Endodermal cell (in vitro differentiated cells): ENCODE measurements around the gene LHX3. TPM values are rescaled to one million over a fixed set of nuclear protein-coding genes. Genes with fewer than 3 reads are reported as not detected.

Experiments used
- DNase-seq: peaks from one replicate; pipeline ENCODE4 v3.0.0-alpha.2; 2017
- H3K27ac ChIP-seq: 2 replicates; pipeline ENCODE4 v1.5.1; 2013; ENCODE audit warnings: mild to moderate bottlenecking, low read depth, low read length, moderate library complexity
- H3K27me3 ChIP-seq: 2 replicates; pipeline ENCODE4 v1.6.1; 2013; ENCODE audit warnings: mild to moderate bottlenecking, low read length, moderate library complexity; ENCODE audit not compliant: insufficient read depth, control insufficient read depth, poor library complexity, severe bottlenecking
- H3K36me3 ChIP-seq: 2 replicates; pipeline ENCODE4 v1.7.0; 2013; ENCODE audit warnings: mild to moderate bottlenecking, low read length, moderate library complexity; ENCODE audit not compliant: control insufficient read depth, insufficient read depth
- H3K4me1 ChIP-seq: one replicate; pipeline ENCODE4 v1.7.0; 2013; ENCODE audit warnings: low read length; ENCODE audit not compliant: control insufficient read depth, insufficient read depth
- H3K4me3 ChIP-seq: 2 replicates; pipeline ENCODE4 v1.5.1; 2013; ENCODE audit warnings: mild to moderate bottlenecking, low read length, moderate library complexity
- H3K9ac ChIP-seq: 2 replicates; pipeline ENCODE4 v1.6.1; 2013; ENCODE audit warnings: mild to moderate bottlenecking, low read length, moderate library complexity; ENCODE audit not compliant: poor library complexity, severe bottlenecking; ENCODE audit errors: extremely low read depth
- H3K9me3 ChIP-seq: 2 replicates; pipeline ENCODE4 v1.6.1; 2013; ENCODE audit warnings: mild to moderate bottlenecking, low read length, moderate library complexity; ENCODE audit not compliant: control insufficient read depth
- H3K27ac Mint-ChIP-seq: 2 replicates; pipeline ENCODE4 v1.8.0; 2020; ENCODE audit warnings: mixed read lengths
- H3K27me3 Mint-ChIP-seq: 2 replicates; pipeline ENCODE4 v1.8.0; 2021; ENCODE audit warnings: mild to moderate bottlenecking, mixed read lengths; ENCODE audit not compliant: insufficient read depth
- H3K36me3 Mint-ChIP-seq: 2 replicates; pipeline ENCODE4 v1.8.0; 2020; ENCODE audit warnings: low read depth, mixed read lengths
- H3K4me1 Mint-ChIP-seq: 2 replicates; pipeline ENCODE4 v1.8.0; 2020; ENCODE audit warnings: mixed read lengths
- H3K4me3 Mint-ChIP-seq: 2 replicates; pipeline ENCODE4 v1.8.0; 2020; ENCODE audit warnings: mild to moderate bottlenecking, moderate library complexity, mixed read lengths
- H3K9me3 Mint-ChIP-seq: 2 replicates; pipeline ENCODE4 v1.8.0; 2020; ENCODE audit warnings: mild to moderate bottlenecking, mixed read lengths
- CTCF ChIP-seq: fragments of 200-600 bp; sonication (generic); conservative IDR thresholded peaks from 2 replicates; pipeline ENCODE4 v1.5.0; 2021; ENCODE audit warnings: antibody characterized with exemption, mild to moderate bottlenecking
- WGBS, 2 experiments: methylation state at CpG; one replicate each; pipeline versions ENCODE4 v1.1.5 to v1.1.7; 2013; ENCODE audit warnings: missing lambda C conversion rate in 2 of 2, mixed read lengths in 1 of 2; ENCODE audit not compliant: insufficient coverage in 1 of 2, insufficient read length in 1 of 2; 5-methylcytosine and 5-hydroxymethylcytosine counted together
- total RNA-seq, 2 donors: library from RNA; stranded (reverse); fragmentation: NEBNext Ultra II Directional in 1 of 2; extraction: Animal tissue kit (Norgen Biotek cat#: 25700) in 1 of 2; gene quantifications; 2 replicates in 1 of 2; 3 replicates in 1 of 2; pipeline ENCODE4 v1.2.1, GENCODE V29; 2021

LHX3 gene
- total RNA-seq, 2 donors from 2014 or later, result not detected

GRCh38 chr9:136247551-136247916, 42.6 kb upstream of the LHX3 start:
- H3K27me3 Mint-ChIP-seq, result peaks cover 10% of the 10 kb centered on the region
- Histone ChIP-seq H3K36me3 (no peaks in the 10 kb centered on the region), H3K4me1 (peaks cover 7% of the 10 kb centered on the region), H3K9ac (no peak overlapping the region), H3K9me3 (no peaks in the 10 kb centered on the region), H3K27ac (no peak overlapping the region), H3K27me3 (no peaks in the 10 kb centered on the region), H3K4me3 (no peak overlapping the region)
- WGBS, 2 experiments, result 83 to 85% methylated on average over 6 to 9 of the region's 9 CpGs
- DNase-seq, result no peak
- no peak overlapping the region for H3K4me3 Mint-ChIP-seq
- no peaks in the 10 kb centered on the region for H3K9me3 Mint-ChIP-seq
- H3K36me3 Mint-ChIP-seq, result no peaks in the 10 kb centered on the region
- H3K27ac Mint-ChIP-seq, result no peak overlapping the region
- no peak for TF ChIP-seq CTCF
- H3K4me1 Mint-ChIP-seq, result peaks cover 17% of the 10 kb centered on the region

- no peak overlapping the region for H3K4me3 Mint-ChIP-seq
- Histone ChIP-seq H3K27me3 (no peaks in the 10 kb centered on the region), H3K27ac (no peak overlapping the region), H3K4me1 (peaks cover 7% of the 10 kb centered on the region), H3K36me3 (no peaks in the 10 kb centered on the region), H3K9me3 (no peaks in the 10 kb centered on the region), H3K9ac (no peak overlapping the region), H3K4me3 (no peak overlapping the region)
- H3K4me1 Mint-ChIP-seq, result peaks cover 17% of the 10 kb centered on the region
- no peak for DNase-seq
- H3K9me3 Mint-ChIP-seq, result no peaks in the 10 kb centered on the region
- peaks cover 10% of the 10 kb centered on the region for H3K27me3 Mint-ChIP-seq
- H3K27ac Mint-ChIP-seq, result no peak overlapping the region
- H3K36me3 Mint-ChIP-seq, result no peaks in the 10 kb centered on the region
- no peak for TF ChIP-seq CTCF
- 87 to 89% methylated on average over 20 to 26 of the region's 26 CpGs for WGBS, 2 experiments
These were observed 42.1 kb upstream of the LHX3 start for GRCh38 chr9:136246849-136247550.

GRCh38 chr9:136245219-136246150, 40.6 kb upstream of the LHX3 start, which contains the start of gene QSOX2:
Gene QSOX2 (minus strand): TSS chr9:136245812. CDS start chr9:136245803, 9 bp downstream.
- H3K27me3 ChIP-seq, result no peaks in the 10 kb centered on the region
- H3K4me1 ChIP-seq, result peaks cover 7% of the 10 kb centered on the region
- Mint-ChIP-seq H3K36me3 (no peaks in the 10 kb centered on the region), H3K4me3 (peak within 1 kb of the TSS; percentile 78), H3K27ac (peak within 1 kb of the TSS; percentile 90), H3K27me3 (peaks cover 10% of the 10 kb centered on the region), H3K4me1 (peaks cover 17% of the 10 kb centered on the region), H3K9me3 (no peaks in the 10 kb centered on the region)
- peak within 1 kb of the TSS; percentile 87 for H3K4me3 ChIP-seq
- no peak within 1 kb of the TSS for H3K9ac ChIP-seq
- no peak for TF ChIP-seq CTCF
- WGBS, 2 experiments, result 0% methylated on average over 43 to 102 of the region's 112 CpGs
- peak; percentile 94 for DNase-seq
- no peak within 1 kb of the TSS for H3K27ac ChIP-seq
- H3K36me3 ChIP-seq, result no peaks in the 10 kb centered on the region
- H3K9me3 ChIP-seq, result no peaks in the 10 kb centered on the region
